ENCODE data around the gene DIAPH2.

- TF ChIP-seq POLR2A (IDR thresholded peaks at IDR 0.05) (no peak), CTCF (IDR thresholded peaks at IDR 0.05) (no peak)
Measured at GRCh38 chrX:96843566-96843965, 158.9 kb downstream of the DIAPH2 start.

All from esophagus squamous epithelium (tissue), 4 donors.